ENCODE data around the gene C5orf46.

Gene C5orf46

GRCh38 chr5:147927901-147928300, 21.6 kb upstream of the C5orf46 start:
- no peak for FAIRE-seq
- no peak for DNase-seq (ENCODE audit: insufficient read length, low spot score)
- no peak for TF ChIP-seq CTCF (IDR thresholded peaks at IDR 0.05; ENCODE audit: insufficient read depth, missing control alignments)

DNA sequence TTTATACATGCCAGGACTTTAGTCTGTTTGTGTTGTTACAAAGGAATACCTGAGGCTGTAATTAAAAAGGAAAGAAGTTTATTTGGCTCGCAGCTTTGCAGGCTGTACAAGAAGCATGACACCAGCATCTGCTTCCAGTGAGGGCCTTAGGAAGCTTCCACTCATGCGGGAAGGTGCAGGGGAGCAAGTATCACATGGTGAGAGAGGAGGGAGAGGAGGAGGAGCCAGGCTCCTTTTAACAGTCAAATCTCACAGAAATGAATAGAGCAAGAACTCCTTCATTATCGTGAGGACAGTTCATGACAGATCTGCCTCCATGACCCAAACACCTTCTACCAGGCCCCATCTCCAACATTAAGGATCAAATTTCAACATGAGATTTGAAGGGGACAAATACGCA, 18.7 kb upstream of the C5orf46 start:
- TF ChIP-seq CTCF (IDR thresholded peaks at IDR 0.05; ENCODE audit: insufficient read depth, missing control alignments), result no peak
- no peak for DNase-seq (ENCODE audit: insufficient read length, low spot score)
- no peak for FAIRE-seq

DNA sequence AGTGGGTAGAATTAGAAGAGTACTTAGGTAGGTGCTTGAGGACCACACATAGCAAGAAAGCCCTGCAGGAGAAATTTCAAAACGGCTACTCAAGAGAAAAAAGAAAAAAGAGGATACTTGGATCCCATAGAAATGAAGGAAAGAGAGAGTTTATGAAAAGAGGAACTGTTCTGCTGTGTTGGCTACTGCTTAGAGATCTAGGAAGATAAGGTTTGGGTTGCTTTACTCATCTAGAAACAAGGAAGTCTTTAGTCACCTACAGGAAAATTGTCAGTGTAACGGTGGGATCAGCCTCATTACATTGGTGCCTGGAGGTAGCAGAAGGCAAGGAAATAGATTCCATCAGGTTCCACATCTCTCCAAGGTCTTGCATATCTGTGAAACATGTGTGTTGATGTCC, 14.8 kb upstream of the C5orf46 start:
- no peak for FAIRE-seq
- no peak for TF ChIP-seq CTCF (IDR thresholded peaks at IDR 0.05; ENCODE audit: insufficient read depth, missing control alignments)
- DNase-seq (ENCODE audit: insufficient read length, low spot score), result no peak

DNA sequence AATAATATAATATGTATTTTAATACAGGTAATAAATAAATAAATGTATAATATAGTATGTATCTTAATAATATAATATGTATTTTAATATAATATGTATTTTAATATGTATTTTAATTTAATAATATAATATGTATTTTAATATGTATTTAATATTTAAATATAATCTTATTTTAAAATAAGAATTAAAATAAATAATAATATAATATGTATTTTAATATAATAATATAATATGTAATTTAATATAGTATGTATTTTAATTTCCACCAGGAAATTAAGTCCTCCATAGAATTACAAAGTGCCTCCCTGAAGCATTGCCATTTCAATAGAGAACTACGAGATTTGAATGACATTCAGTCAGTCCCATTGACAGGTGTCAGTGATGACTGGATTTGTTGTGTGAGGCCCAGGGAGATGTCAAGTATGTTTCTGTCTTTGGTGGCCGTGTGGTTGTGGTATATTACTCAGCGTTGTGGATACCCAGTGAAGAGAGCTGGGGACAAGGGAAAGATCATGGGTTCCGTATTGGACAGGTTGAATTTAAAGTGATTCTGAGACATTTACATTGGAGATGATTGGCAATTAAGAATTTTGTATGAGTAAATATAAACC, 14.2 kb upstream of the C5orf46 start:
- no peak for TF ChIP-seq CTCF (IDR thresholded peaks at IDR 0.05; ENCODE audit: insufficient read depth, missing control alignments)
- no peak for FAIRE-seq
- no peak for DNase-seq (ENCODE audit: insufficient read length, low spot score)

DNA sequence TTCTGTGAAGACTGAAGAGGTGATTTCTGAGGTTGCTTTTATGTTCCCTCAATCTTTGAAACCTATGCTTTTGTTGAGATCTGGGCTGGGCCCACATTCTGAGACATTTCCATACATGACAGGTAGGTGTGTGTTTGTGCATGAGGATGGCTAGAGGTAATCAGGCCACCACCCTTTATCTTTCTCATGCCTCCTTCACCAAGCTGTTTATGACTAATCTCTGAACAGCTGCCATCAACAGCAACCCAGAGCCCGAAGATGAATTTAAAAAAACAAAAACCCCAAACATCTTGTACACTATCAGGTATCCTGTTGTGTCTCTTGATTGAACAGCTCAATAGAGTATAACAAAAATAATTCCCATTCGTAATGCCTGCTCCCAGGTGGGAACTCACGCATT, 12.6 kb upstream of the C5orf46 start:
- no peak for TF ChIP-seq CTCF (IDR thresholded peaks at IDR 0.05; ENCODE audit: insufficient read depth, missing control alignments)
- DNase-seq (ENCODE audit: insufficient read length, low spot score), result no peak
- FAIRE-seq, result no peak

GRCh38 chr5:147918101-147918685, 11.9 kb upstream of the C5orf46 start:
- FAIRE-seq (no peak), DNase-seq (ENCODE audit: insufficient read length, low spot score) (no peak)
- TF ChIP-seq CTCF (IDR thresholded peaks at IDR 0.05; ENCODE audit: insufficient read depth, missing control alignments), result no peak

DNA sequence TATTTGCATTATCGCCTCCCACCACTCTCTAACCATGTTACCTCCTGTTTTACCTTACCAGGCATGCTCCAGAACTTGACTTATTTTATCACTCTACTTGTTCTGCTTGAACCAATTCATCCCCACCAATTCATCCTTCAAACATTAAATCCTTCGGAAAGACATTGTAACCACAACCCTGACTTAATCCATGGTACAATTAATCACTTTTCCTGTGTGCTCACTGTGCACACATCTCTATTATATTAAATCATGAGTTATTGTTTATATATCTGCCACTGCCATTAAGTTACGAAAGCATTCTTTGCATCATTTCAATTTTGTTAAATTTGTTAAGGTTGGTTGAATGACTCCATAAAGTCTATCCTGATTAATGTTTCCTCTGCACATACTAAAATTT, 7.4 kb upstream of the C5orf46 start:
- TF ChIP-seq CTCF (IDR thresholded peaks at IDR 0.05; ENCODE audit: insufficient read depth, missing control alignments), result no peak
- DNase-seq (ENCODE audit: insufficient read length, low spot score) (no peak), FAIRE-seq (no peak)
